DND-41 (cell line): Measurements from ENCODE around the gene WHRN.

Experiments used
- ATAC-seq: fragments of 200-7000 bp; cut with Tn5 transposase; 3 replicates; pipeline ENCODE4 v1.9.1; 2021; ENCODE audit warnings: low read depth; ENCODE audit not compliant: insufficient read depth
- DNase-seq: peaks from one replicate; pipeline ENCODE4 v3.0.0-alpha.2; 2020
- H2AFZ ChIP-seq: 2 replicates; pipeline ENCODE4 v1.6.0; 2012; ENCODE audit warnings: low read depth, low read length
- H3K27ac ChIP-seq: 2 replicates; pipeline ENCODE4 v1.5.1; 2012; ENCODE audit warnings: low read length, inconsistent platforms
- H3K27me3 ChIP-seq: fragments of 200-600 bp; sonication (generic); 2 replicates; pipeline ENCODE4 v1.6.0; 2012; ENCODE audit warnings: low read length, mild to moderate bottlenecking, inconsistent platforms; ENCODE audit not compliant: insufficient read depth, poor library complexity
- H3K36me3 ChIP-seq: 2 replicates; pipeline ENCODE4 v1.5.1; 2012; ENCODE audit warnings: low read length, inconsistent platforms; ENCODE audit not compliant: insufficient read depth
- H3K4me1 ChIP-seq: 2 replicates; pipeline ENCODE4 v1.5.1; 2012; ENCODE audit warnings: mild to moderate bottlenecking, low read length; ENCODE audit not compliant: insufficient read depth
- H3K4me2 ChIP-seq: 2 replicates; pipeline ENCODE4 v1.6.0; 2012; ENCODE audit warnings: mild to moderate bottlenecking, moderate library complexity, low read length, inconsistent platforms; ENCODE audit not compliant: insufficient read depth
- H3K4me3 ChIP-seq, 2 experiments: fragments of 200-600 bp in 1 of 2; shearing (Covaris generic) in 1 of 2; 2 replicates each; pipeline ENCODE4 v1.5.1; 2012 to 2016; ENCODE audit warnings: inconsistent platforms in 2 of 2, low read length in 2 of 2, mild to moderate bottlenecking in 2 of 2, low read depth in 1 of 2, moderate library complexity in 1 of 2
- H3K79me2 ChIP-seq: 2 replicates; pipeline ENCODE4 v1.6.0; 2012; ENCODE audit warnings: low read length, inconsistent platforms; ENCODE audit not compliant: insufficient read depth
- H3K9ac ChIP-seq: 2 replicates; pipeline ENCODE4 v1.6.0; 2012; ENCODE audit warnings: low read depth, mild to moderate bottlenecking, inconsistent platforms, low read length, moderate library complexity
- H3K9me3 ChIP-seq: 2 replicates; pipeline ENCODE4 v1.5.1; 2012; ENCODE audit warnings: low read length, moderate library complexity, mild to moderate bottlenecking, inconsistent platforms; ENCODE audit not compliant: insufficient read depth, severe bottlenecking
- H4K20me1 ChIP-seq: 2 replicates; pipeline ENCODE4 v1.6.0; 2012; ENCODE audit warnings: low read length; ENCODE audit not compliant: insufficient read depth
- EZH2 ChIP-seq: IDR thresholded peaks from 3 replicates; pipeline ENCODE4 v1.6.1; 2012; ENCODE audit warnings: borderline replicate concordance, low read depth, mild to moderate bottlenecking, moderate library complexity, low read length, inconsistent platforms; ENCODE audit not compliant: severe bottlenecking
- TF ChIP-seq, protein P1 (sequence below): IDR thresholded peaks from 2 replicates; pipeline ENCODE4 v1.5.1; 2012; ENCODE audit warnings: borderline replicate concordance, low read length, moderate library complexity, mild to moderate bottlenecking; ENCODE audit not compliant: poor library complexity, severe bottlenecking; ENCODE audit errors: extremely low read depth

The WHRN gene

DNA sequence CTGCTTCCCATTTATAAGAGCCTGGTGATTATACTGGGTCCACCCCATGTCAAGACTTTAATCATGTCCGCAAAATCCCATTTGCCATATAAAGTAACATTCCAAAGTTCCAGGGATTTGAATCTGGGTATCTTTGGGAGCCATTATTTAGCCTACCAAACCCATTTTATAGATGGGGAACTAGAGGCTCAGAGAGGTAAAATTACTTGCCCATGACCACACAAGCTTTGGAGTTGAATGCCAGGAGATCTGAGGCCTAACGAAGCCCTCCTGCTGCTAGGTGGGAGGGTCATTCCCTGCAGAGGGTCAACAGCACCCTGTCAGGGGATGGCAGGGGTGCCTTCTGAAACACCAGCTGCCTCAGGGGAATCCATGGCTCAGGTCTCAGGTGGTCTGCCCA is 104.5 kb downstream of the WHRN start:
- peaks cover 17% of the 10 kb centered on the region for H3K79me2 ChIP-seq
- DNase-seq, result no peak
- H3K4me3 ChIP-seq, result no peak overlapping the region
- peaks cover 1% of the 10 kb centered on the region; the same call in 1 of the 2 replicates for H3K36me3 ChIP-seq
- peaks cover 27% of the 10 kb centered on the region for H3K4me1 ChIP-seq
- H4K20me1 ChIP-seq, result peaks cover 3% of the 10 kb centered on the region; the same call in 1 of the 2 replicates
- H2AFZ ChIP-seq, result no peak overlapping the region
- no peak overlapping the region for H3K4me2 ChIP-seq
- H3K27me3 ChIP-seq, result no peaks in the 10 kb centered on the region
- no peak overlapping the region for H3K9ac ChIP-seq
- H3K27ac ChIP-seq, result no peak overlapping the region
- ATAC-seq, result no peak
- no peaks in the 10 kb centered on the region for H3K9me3 ChIP-seq
- no peak for TF ChIP-seq EZH2
- TF ChIP-seq, protein P1, sequence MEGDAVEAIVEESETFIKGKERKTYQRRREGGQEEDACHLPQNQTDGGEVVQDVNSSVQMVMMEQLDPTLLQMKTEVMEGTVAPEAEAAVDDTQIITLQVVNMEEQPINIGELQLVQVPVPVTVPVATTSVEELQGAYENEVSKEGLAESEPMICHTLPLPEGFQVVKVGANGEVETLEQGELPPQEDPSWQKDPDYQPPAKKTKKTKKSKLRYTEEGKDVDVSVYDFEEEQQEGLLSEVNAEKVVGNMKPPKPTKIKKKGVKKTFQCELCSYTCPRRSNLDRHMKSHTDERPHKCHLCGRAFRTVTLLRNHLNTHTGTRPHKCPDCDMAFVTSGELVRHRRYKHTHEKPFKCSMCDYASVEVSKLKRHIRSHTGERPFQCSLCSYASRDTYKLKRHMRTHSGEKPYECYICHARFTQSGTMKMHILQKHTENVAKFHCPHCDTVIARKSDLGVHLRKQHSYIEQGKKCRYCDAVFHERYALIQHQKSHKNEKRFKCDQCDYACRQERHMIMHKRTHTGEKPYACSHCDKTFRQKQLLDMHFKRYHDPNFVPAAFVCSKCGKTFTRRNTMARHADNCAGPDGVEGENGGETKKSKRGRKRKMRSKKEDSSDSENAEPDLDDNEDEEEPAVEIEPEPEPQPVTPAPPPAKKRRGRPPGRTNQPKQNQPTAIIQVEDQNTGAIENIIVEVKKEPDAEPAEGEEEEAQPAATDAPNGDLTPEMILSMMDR, result no peak

DNA sequence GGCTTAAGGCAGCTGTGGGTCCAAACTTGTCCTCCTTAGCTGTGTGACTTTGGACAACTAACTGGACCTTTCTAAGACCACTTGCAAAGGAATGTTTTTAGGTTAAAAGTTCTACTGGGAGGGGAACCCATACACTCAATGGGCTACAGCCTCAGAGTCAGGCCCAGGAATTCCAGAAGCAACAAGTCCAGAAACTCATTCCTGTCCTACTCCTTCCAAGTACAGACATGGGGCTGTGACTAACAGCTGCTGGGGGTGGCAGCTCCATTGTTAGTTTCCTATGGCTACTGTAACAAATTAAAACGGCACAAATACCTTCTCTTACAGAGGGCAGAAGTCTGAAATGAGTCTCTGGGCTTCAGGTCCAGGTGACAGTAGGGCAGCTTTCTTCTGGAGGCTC is 105.1 kb downstream of the WHRN start:
- H3K4me2 ChIP-seq, result no peak overlapping the region
- no peaks in the 10 kb centered on the region for H3K9me3 ChIP-seq
- peaks cover 5% of the 10 kb centered on the region; the same call in 1 of the 2 replicates for H3K36me3 ChIP-seq
- peaks cover 3% of the 10 kb centered on the region; the same call in 1 of the 2 replicates for H4K20me1 ChIP-seq
- peaks cover 21% of the 10 kb centered on the region for H3K4me1 ChIP-seq
- no peak overlapping the region for H2AFZ ChIP-seq
- no peak overlapping the region for H3K4me3 ChIP-seq
- TF ChIP-seq, protein P1, result no peak
- no peak for TF ChIP-seq EZH2
- H3K9ac ChIP-seq, result no peak overlapping the region
- DNase-seq (no peak), ATAC-seq (no peak)
- H3K79me2 ChIP-seq, result peaks cover 21% of the 10 kb centered on the region
- no peak overlapping the region for H3K27ac ChIP-seq
- H3K27me3 ChIP-seq, result no peaks in the 10 kb centered on the region

DNA sequence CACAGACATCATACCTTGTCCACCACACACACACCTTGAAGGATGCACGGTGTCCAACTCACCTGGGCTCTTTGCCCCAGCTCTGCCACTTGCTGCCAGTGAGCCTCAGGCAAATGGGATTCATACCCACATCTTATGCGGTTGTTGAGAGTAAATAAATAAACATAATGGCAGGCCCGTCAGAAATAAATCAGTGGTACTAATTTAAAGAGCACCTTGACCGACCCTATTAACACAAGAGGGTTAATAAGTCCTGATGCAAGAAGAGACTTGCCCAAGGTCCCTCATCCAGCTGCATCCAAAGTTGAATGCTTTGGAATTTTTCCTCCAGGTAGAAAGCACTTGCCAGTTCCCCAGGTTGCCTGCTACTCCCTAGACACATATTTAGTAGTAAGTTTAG is 105.9 kb downstream of the WHRN start:
- Histone ChIP-seq H3K4me3 (no peak overlapping the region), H3K36me3 (peaks cover 11% of the 10 kb centered on the region; the same call in 1 of the 2 replicates), H3K4me2 (no peak overlapping the region), H2AFZ (no peak overlapping the region), H3K79me2 (peaks cover 28% of the 10 kb centered on the region), H3K27me3 (no peaks in the 10 kb centered on the region), H3K27ac (no peak overlapping the region), H4K20me1 (peaks cover 3% of the 10 kb centered on the region; the same call in 1 of the 2 replicates), H3K9me3 (no peaks in the 10 kb centered on the region), H3K4me1 (peaks cover 21% of the 10 kb centered on the region), H3K9ac (no peak overlapping the region)
- TF ChIP-seq, protein P1, result no peak
- TF ChIP-seq EZH2, result no peak
- DNase-seq (no peak), ATAC-seq (no peak)

DNA sequence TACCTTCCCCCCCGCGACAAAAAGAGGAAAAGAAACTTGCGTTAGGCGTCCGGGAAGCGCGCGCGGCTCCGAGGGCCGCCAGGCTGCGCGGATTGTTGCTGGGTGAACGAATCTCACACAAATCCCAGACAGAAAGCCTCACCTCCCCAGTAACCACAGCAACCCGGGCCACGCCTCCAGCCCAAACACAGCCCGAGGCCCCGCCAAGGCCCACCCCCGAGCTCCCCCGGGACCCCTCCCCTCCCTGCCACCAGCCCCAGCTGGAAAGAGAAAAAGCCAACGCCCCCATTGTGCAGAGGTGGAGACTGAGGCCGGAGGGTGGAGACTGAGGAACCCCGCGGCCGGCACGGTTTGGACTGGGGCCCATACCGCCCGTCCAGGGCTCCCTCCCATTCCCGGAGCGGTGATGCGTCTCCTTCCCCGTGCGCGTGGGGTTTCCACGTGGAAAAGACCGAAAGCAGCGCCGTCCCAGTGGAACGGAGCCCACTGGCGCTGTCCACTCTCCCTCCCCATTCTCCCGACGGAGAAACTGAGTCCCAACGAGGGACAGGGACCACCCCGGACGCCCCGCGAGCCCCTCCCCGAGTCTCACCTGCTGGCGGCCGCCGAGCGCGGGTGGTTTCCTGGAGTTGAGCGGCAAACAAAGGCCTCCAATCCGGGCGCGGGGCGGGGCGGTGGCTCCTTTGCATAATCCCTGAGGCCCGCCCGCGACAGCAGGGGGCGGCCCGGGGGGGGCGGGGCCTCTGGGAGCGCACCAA is 107.2 kb downstream of the WHRN start:
- Histone ChIP-seq H4K20me1 (peaks cover 3% of the 10 kb centered on the region; the same call in 1 of the 2 replicates), H3K4me3 (peak overlapping the region; percentile 57 to 99; a peak in 3 of 4 replicates), H3K36me3 (peaks cover 11% of the 10 kb centered on the region; the same call in 1 of the 2 replicates), H3K9me3 (no peaks in the 10 kb centered on the region), H3K4me2 (peak overlapping the region; percentile 93), H3K27ac (peak overlapping the region; percentile 91), H3K9ac (peak overlapping the region; percentile 75), H3K79me2 (peaks cover 31% of the 10 kb centered on the region), H3K27me3 (no peaks in the 10 kb centered on the region), H2AFZ (peak overlapping the region; percentile 94), H3K4me1 (peaks cover 21% of the 10 kb centered on the region)
- TF ChIP-seq EZH2, result no peak
- TF ChIP-seq, protein P1, result no peak
- DNase-seq, result peak; percentile 94
- peak; percentile 87 for ATAC-seq
